ENCODE data around the gene STARD3. TPM values are rescaled to one million over a fixed set of nuclear protein-coding genes. Genes with fewer than 3 reads are reported as not detected.

The STARD3 gene
- total and polyA plus RNA-seq, 2 of the 13 experiments (the other 11 are each of a cell fraction or from before 2014, with no cell fraction given): 34.6 to 100 TPM

DNA sequence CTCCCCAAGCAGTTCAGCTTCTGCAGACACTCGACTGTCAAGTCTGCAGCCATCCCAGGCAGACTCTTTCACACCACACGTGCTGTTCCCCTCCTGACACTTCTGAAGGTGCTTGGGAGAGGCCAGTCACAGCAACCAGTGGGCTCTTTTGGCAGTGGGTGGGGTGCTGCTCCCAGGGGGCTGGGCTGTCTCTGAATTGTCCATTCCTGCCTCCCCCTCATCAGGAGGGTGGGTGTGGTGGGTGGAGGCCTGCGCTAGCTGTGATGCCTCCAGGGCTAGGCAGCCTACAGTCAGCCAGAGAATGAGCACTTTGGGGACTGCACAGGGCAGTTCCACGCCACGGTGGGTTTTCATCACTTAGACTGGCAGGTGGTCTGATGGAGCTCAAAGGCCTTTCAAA is 10.3 kb downstream of the STARD3 start:
- no peak for FAIRE-seq
- H4K20me1 ChIP-seq (ENCODE audit: insufficient read depth, low read length): no peaks in the 10 kb centered on the region; the same call in none of the 2 replicates
- H3K79me2 ChIP-seq (ENCODE audit: insufficient read depth, low read length): peaks cover 23% of the 10 kb centered on the region
- in situ Hi-C loops (cut with HindIII; ENCODE audit: extremely low pct_ligation_motif_present, low pct_unique_long_range_greater_than_20kb): no loop called here
- DNase-seq (ENCODE audit: low spot score): no peak
- intact Hi-C loops (cut with micrococcal nuclease; ENCODE audit: unreplicated experiment): no loop called here
- CTCF ChIA-PET (ENCODE audit: low intra/inter-chr PET ratio, low total read pairs): no interaction called here
- no peak for ATAC-seq
- H3K27ac ChIP-seq (ENCODE audit: extremely low read length, insufficient read depth, low read length): no peak overlapping the region
- BruUV-seq (replicated peaks): no TSS peak
- H3K9ac ChIP-seq (ENCODE audit: insufficient read depth, low read depth, low read length): no peak overlapping the region
- no peak overlapping the region for H3K4me2 ChIP-seq (ENCODE audit: low read depth, low read length)
- WGBS (ENCODE audit: low lambda C conversion rate): 97% methylated on average over 5 of the region's 5 CpGs
- no peaks in the 10 kb centered on the region for H3K27me3 ChIP-seq (ENCODE audit: control insufficient read depth in 1 of 2, insufficient read depth in 2 of 2, low read length in 2 of 2)
- H3K4me1 ChIP-seq (ENCODE audit: insufficient read depth, low read length): peaks cover 30% of the 10 kb centered on the region
- no peaks in the 10 kb centered on the region for H3K9me3 ChIP-seq (ENCODE audit: low read length)
- no peak overlapping the region for H3K4me3 ChIP-seq (replicated peaks in 1 of 3; ENCODE audit: insufficient read depth in 1 of 3, low read depth in 2 of 3, low read length in 3 of 3)
- POLR2A ChIA-PET: interaction anchor here (0.8 kb wide), 1 partner anchor 10 kb away, joined by 3 read pairs; no protein-coding TSS in a partner anchor
- H3K36me3 ChIP-seq (replicated peaks in 1 of 2; ENCODE audit: control insufficient read depth in 1 of 2, insufficient read depth in 2 of 2, low read length in 2 of 2): peaks cover 0 to 2% of the 10 kb centered on the region in 2 experiments; a peak in 1 of 5 replicates
- no peak overlapping the region for H2AFZ ChIP-seq (ENCODE audit: low read length)
- TF ChIP-seq, protein P1, sequence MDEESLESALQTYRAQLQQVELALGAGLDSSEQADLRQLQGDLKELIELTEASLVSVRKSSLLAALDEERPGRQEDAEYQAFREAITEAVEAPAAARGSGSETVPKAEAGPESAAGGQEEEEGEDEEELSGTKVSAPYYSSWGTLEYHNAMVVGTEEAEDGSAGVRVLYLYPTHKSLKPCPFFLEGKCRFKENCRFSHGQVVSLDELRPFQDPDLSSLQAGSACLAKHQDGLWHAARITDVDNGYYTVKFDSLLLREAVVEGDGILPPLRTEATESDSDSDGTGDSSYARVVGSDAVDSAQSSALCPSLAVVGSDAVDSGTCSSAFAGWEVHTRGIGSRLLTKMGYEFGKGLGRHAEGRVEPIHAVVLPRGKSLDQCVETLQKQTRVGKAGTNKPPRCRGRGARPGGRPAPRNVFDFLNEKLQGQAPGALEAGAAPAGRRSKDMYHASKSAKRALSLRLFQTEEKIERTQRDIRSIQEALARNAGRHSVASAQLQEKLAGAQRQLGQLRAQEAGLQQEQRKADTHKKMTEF (CRISPR knock-in tag; IDR thresholded peaks at IDR 0.05): no peak
- TF ChIP-seq, protein P2, sequence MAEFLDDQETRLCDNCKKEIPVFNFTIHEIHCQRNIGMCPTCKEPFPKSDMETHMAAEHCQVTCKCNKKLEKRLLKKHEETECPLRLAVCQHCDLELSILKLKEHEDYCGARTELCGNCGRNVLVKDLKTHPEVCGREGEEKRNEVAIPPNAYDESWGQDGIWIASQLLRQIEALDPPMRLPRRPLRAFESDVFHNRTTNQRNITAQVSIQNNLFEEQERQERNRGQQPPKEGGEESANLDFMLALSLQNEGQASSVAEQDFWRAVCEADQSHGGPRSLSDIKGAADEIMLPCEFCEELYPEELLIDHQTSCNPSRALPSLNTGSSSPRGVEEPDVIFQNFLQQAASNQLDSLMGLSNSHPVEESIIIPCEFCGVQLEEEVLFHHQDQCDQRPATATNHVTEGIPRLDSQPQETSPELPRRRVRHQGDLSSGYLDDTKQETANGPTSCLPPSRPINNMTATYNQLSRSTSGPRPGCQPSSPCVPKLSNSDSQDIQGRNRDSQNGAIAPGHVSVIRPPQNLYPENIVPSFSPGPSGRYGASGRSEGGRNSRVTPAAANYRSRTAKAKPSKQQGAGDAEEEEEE (CRISPR knock-in tag; IDR thresholded peaks at IDR 0.05; ENCODE audit: borderline replicate concordance): no peak
- TF ChIP-seq EEA1 (CRISPR knock-in tag; IDR thresholded peaks at IDR 0.05; ENCODE audit: borderline replicate concordance) (no peak), ZBTB1 (CRISPR knock-in tag; IDR thresholded peaks at IDR 0.05; ENCODE audit: borderline replicate concordance) (no peak), DNMT1 (CRISPR knock-in tag; IDR thresholded peaks at IDR 0.05) (no peak), SOX6 (IDR thresholded peaks at IDR 0.05) (no peak), SOX6 (CRISPR knock-in tag; IDR thresholded peaks at IDR 0.05) (no peak), ZSCAN12 (CRISPR knock-in tag; IDR thresholded peaks at IDR 0.05) (no peak), PRPF4 (IDR thresholded peaks at IDR 0.05; ENCODE audit: low read depth, low read length, poor library complexity, severe bottlenecking) (no peak), CHD2 (IDR thresholded peaks at IDR 0.05; ENCODE audit: low read depth, low read length) (no peak), ZEB1 (IDR thresholded peaks at IDR 0.05; ENCODE audit: insufficient replicate concordance, low read depth) (no peak), PHF21A (CRISPR knock-in tag; IDR thresholded peaks at IDR 0.05) (no peak), ZNF713 (CRISPR knock-in tag; IDR thresholded peaks at IDR 0.05) (no peak), HMGA1 (CRISPR knock-in tag; conservative IDR thresholded peaks at IDR 0.05) (no peak), NR2F1 (CRISPR knock-in tag; IDR thresholded peaks at IDR 0.05) (no peak)
- TF ChIP-seq, protein P3, sequence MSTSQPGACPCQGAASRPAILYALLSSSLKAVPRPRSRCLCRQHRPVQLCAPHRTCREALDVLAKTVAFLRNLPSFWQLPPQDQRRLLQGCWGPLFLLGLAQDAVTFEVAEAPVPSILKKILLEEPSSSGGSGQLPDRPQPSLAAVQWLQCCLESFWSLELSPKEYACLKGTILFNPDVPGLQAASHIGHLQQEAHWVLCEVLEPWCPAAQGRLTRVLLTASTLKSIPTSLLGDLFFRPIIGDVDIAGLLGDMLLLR (CRISPR knock-in tag; IDR thresholded peaks at IDR 0.05): no peak
- TF ChIP-seq, protein P4, sequence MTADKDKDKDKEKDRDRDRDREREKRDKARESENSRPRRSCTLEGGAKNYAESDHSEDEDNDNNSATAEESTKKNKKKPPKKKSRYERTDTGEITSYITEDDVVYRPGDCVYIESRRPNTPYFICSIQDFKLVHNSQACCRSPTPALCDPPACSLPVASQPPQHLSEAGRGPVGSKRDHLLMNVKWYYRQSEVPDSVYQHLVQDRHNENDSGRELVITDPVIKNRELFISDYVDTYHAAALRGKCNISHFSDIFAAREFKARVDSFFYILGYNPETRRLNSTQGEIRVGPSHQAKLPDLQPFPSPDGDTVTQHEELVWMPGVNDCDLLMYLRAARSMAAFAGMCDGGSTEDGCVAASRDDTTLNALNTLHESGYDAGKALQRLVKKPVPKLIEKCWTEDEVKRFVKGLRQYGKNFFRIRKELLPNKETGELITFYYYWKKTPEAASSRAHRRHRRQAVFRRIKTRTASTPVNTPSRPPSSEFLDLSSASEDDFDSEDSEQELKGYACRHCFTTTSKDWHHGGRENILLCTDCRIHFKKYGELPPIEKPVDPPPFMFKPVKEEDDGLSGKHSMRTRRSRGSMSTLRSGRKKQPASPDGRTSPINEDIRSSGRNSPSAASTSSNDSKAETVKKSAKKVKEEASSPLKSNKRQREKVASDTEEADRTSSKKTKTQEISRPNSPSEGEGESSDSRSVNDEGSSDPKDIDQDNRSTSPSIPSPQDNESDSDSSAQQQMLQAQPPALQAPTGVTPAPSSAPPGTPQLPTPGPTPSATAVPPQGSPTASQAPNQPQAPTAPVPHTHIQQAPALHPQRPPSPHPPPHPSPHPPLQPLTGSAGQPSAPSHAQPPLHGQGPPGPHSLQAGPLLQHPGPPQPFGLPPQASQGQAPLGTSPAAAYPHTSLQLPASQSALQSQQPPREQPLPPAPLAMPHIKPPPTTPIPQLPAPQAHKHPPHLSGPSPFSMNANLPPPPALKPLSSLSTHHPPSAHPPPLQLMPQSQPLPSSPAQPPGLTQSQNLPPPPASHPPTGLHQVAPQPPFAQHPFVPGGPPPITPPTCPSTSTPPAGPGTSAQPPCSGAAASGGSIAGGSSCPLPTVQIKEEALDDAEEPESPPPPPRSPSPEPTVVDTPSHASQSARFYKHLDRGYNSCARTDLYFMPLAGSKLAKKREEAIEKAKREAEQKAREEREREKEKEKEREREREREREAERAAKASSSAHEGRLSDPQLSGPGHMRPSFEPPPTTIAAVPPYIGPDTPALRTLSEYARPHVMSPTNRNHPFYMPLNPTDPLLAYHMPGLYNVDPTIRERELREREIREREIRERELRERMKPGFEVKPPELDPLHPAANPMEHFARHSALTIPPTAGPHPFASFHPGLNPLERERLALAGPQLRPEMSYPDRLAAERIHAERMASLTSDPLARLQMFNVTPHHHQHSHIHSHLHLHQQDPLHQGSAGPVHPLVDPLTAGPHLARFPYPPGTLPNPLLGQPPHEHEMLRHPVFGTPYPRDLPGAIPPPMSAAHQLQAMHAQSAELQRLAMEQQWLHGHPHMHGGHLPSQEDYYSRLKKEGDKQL (CRISPR knock-in tag; IDR thresholded peaks at IDR 0.05; ENCODE audit: low read depth): no peak

Measured in HepG2 (cell line).